Measurements from ENCODE around the gene LEP. TPM values are rescaled to one million over a fixed set of nuclear protein-coding genes. Genes with fewer than 3 reads are reported as not detected.

Gene LEP
- total and polyA plus RNA-seq, 4 donors: 0.37 to 1.3 TPM; not detected in 2

DNA sequence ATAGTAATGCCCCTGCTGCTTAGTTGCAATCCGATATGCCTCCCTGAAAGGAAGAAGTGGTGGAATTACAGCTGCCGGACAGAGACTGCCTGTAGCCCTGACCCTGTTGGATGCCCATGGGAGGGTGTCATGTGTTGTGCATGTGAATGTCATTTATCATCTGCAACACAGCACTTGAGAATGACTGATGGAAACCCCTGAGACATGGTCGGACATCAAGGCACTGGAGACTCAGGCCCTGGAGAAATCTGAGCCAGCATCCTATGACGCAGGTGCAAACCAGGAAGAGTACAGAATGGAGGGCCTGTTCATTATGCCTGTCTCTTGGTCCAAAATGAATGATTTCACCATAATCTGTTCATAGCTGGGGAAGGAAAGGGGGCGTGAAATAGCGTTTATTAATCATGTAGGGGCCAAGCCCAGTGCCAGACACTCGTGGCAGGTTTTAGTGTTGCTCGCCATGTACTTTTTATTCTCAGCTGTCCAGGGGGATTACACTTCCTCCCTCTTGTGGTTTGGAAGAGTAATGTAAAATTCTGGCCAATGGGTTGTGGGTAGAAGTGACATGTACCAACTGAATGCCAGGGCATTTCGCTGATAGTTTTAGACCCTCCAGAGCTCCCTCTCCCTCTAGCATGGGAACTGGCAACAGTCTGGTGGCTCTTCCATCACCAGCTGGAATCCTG lies 23.0 kb upstream of the LEP start:
- H3K27me3 ChIP-seq (ENCODE audit: control insufficient read depth in 3 of 3, insufficient read depth in 3 of 3, low read length in 2 of 3): peaks cover 0 to 15% (median 3%) of the 10 kb centered on the region in 3 donors

DNA sequence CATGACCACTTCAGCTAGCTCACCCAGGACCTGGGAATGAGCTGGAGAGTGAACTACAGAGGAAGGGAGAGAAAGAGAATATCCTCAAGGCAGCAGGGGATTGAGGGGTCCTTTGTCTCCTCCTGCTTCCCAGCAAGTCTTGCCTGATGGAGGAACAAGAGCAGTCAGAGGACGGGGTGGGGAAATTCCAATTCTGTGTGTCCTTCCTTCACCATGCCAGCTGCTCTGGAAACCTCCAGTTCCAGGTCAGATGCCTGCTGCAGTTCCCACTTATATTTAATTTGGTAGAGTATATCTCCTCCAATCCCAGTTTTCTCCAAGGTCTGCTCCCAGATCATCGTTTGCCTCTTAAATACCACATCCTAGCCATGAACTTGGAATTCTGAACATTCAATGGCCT lies 21.4 kb upstream of the LEP start:
- Histone ChIP-seq H3K4me3 (no peak overlapping the region), H3K9ac (ENCODE audit: insufficient read depth in 1 of 2, low read length in 2 of 2) (no peak overlapping the region), H3K4me1 (ENCODE audit: control insufficient read depth in 5 of 5, insufficient read depth in 5 of 5, low read length in 5 of 5) (peaks cover 0 to 5% (median 0%) of the 10 kb centered on the region in 5 donors), H3K27ac (ENCODE audit: low read depth in 1 of 2, low read length in 1 of 2) (no peak overlapping the region), H3K9me3 (ENCODE audit: control insufficient read depth in 4 of 4, insufficient read depth in 3 of 4, low read length in 3 of 4) (peaks cover 0 to 3% (median 0%) of the 10 kb centered on the region in 4 donors), H3K27me3 (ENCODE audit: control insufficient read depth in 3 of 3, insufficient read depth in 3 of 3, low read length in 2 of 3) (peaks cover 0 to 15% (median 3%) of the 10 kb centered on the region in 3 donors), H3K36me3 (ENCODE audit: control insufficient read depth in 4 of 4, insufficient read depth in 4 of 4, low read length in 4 of 4) (no peaks in the 10 kb centered on the region)
- 68 to 82% methylated on average over 2 of the region's 2 CpGs for WGBS, 2 donors
- DNase-seq (no peak), ATAC-seq (ENCODE audit: insufficient read depth, low FRiP score) (no peak)
- TF ChIP-seq, protein P1, sequence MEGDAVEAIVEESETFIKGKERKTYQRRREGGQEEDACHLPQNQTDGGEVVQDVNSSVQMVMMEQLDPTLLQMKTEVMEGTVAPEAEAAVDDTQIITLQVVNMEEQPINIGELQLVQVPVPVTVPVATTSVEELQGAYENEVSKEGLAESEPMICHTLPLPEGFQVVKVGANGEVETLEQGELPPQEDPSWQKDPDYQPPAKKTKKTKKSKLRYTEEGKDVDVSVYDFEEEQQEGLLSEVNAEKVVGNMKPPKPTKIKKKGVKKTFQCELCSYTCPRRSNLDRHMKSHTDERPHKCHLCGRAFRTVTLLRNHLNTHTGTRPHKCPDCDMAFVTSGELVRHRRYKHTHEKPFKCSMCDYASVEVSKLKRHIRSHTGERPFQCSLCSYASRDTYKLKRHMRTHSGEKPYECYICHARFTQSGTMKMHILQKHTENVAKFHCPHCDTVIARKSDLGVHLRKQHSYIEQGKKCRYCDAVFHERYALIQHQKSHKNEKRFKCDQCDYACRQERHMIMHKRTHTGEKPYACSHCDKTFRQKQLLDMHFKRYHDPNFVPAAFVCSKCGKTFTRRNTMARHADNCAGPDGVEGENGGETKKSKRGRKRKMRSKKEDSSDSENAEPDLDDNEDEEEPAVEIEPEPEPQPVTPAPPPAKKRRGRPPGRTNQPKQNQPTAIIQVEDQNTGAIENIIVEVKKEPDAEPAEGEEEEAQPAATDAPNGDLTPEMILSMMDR (IDR thresholded peaks at IDR 0.05; ENCODE audit: control extremely low read depth, extremely low read depth): no peak

More for the DNA sequence above, 23.0 kb upstream of the LEP start:
- H3K4me1 ChIP-seq (ENCODE audit: control insufficient read depth in 5 of 5, insufficient read depth in 5 of 5, low read length in 5 of 5): peaks cover 0 to 5% (median 0%) of the 10 kb centered on the region in 5 donors
- H3K4me3 ChIP-seq: no peak overlapping the region
- H3K27ac ChIP-seq (ENCODE audit: low read depth in 1 of 2, low read length in 1 of 2): no peak overlapping the region
- 70 to 72% methylated on average over 9 of the region's 9 CpGs for WGBS, 2 donors
- H3K36me3 ChIP-seq (ENCODE audit: control insufficient read depth in 4 of 4, insufficient read depth in 4 of 4, low read length in 4 of 4): no peaks in the 10 kb centered on the region
- ATAC-seq (ENCODE audit: insufficient read depth, low FRiP score) (no peak), DNase-seq (no peak)
- no peak overlapping the region for H3K9ac ChIP-seq (ENCODE audit: insufficient read depth in 1 of 2, low read length in 2 of 2)
- peaks cover 0 to 3% (median 0%) of the 10 kb centered on the region in 4 donors for H3K9me3 ChIP-seq (ENCODE audit: control insufficient read depth in 4 of 4, insufficient read depth in 3 of 4, low read length in 3 of 4)
- TF ChIP-seq, protein P1 (IDR thresholded peaks at IDR 0.05; ENCODE audit: control extremely low read depth, extremely low read depth): no peak

DNA sequence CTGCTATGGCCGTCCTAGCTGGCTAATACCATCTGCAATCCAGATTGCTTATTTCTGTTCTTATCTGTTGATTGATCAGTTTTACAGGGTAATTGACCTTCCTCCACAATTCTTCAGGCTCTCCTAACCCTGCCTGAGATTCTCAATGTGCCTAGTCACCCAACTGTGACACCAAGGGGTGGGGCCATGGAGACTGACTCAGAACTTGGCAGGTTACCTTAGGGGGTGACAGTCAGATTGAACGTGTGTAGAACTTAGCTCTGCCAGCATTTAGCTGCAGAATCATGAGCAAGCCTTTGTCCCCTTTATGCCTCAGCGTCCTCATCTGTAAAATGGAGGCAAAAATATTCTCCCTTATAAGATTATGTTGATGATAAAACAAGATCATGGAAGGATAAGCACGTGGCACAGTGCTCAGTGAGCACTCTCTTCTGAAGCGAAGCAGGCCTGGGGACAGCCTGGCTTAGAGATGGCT lies 19.1 kb upstream of the LEP start:
- WGBS, 2 donors: 65 to 70% methylated on average over 5 of the region's 5 CpGs
- Histone ChIP-seq H3K4me1 (ENCODE audit: control insufficient read depth in 5 of 5, insufficient read depth in 5 of 5, low read length in 5 of 5) (peaks cover 0 to 4% (median 0%) of the 10 kb centered on the region in 5 donors), H3K36me3 (ENCODE audit: control insufficient read depth in 4 of 4, insufficient read depth in 4 of 4, low read length in 4 of 4) (no peaks in the 10 kb centered on the region), H3K9me3 (ENCODE audit: control insufficient read depth in 4 of 4, insufficient read depth in 3 of 4, low read length in 3 of 4) (peaks cover 0 to 3% (median 0%) of the 10 kb centered on the region in 4 donors), H3K27ac (ENCODE audit: low read depth in 1 of 2, low read length in 1 of 2) (no peak overlapping the region), H3K4me3 (no peak overlapping the region), H3K27me3 (ENCODE audit: control insufficient read depth in 3 of 3, insufficient read depth in 3 of 3, low read length in 2 of 3) (peaks cover 0 to 15% (median 3%) of the 10 kb centered on the region in 3 donors), H3K9ac (ENCODE audit: insufficient read depth in 1 of 2, low read length in 2 of 2) (no peak overlapping the region)
- DNase-seq (no peak), ATAC-seq (ENCODE audit: insufficient read depth, low FRiP score) (no peak)
- TF ChIP-seq, protein P1 (IDR thresholded peaks at IDR 0.05; ENCODE audit: control extremely low read depth, extremely low read depth): no peak
